Esophagus muscularis mucosa (tissue), 4 donors: ENCODE results near the gene PRMT9.

Source experiments
- EP300 ChIP-seq: sonication (generic); formaldehyde crosslinking; IDR thresholded peaks from one replicate; pipeline ENCODE4 v1.6.1; 2017; ENCODE audit warnings: antibody characterized with exemption
- POLR2A ChIP-seq: fragments of 450-650 bp; IDR thresholded peaks from one replicate; pipeline ENCODE4 v1.6.1; 2017; ENCODE audit warnings: antibody characterized with exemption, moderate library complexity, mild to moderate bottlenecking, low read depth
- TF ChIP-seq, protein P1 (sequence below), 3 experiments: fragments of 200-600 bp in 2 of 3; fragments of 450-650 bp in 1 of 3; sonication (generic) in 2 of 3; IDR thresholded peaks; one replicate each; pipeline ENCODE4 v1.5.1; 2017 to 2019; ENCODE audit warnings: antibody characterized with exemption in 3 of 3, mild to moderate bottlenecking in 2 of 3, moderate library complexity in 1 of 3

DNA sequence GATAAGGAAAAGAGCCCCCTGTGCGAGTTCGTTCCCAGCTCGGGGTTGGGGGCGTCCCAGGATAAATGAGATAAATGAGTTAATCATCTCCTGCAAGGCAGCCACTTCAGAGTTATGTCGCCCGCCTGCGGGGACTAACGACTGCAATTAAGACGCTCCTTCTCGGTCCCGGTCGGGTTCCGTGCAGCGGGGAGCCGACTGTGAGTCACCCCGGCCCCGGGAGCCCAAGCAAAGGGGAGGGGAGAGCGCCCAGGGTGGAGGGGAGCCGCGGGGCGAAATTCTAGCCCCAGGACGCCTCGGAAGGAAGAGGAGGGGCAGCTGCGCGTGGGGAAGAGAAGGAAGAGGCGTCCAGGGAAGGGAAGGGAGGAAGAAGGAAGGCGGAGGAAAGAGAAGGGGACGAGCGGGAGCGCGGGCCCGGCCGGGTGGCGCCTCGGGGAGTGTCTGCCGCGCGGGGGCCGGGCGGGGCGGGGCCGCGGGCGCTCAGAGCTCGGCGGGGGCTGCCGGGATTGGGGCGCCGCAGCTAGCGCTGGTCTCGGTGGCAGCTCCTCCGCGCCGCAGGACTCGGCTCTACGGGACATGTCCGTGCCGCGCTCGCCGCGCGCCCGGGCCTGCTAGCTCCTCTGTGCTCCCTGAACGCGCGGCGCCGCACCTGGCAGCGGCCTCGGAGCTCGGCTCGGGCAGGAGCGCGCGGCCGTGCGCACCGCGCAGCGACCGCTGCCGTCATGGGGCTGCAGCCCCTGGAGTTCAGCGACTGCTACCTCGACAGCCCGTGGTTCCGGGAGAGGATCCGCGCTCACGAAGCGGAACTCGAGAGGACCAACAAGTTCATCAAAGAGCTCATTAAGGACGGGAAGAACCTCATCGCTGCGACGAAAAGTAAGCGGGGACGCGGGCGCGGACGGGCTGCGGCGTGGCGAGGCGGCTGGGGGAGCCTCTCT, 47.9 kb upstream of the PRMT9 start, which contains the start of gene ARHGAP10:
- TF ChIP-seq, protein P1, sequence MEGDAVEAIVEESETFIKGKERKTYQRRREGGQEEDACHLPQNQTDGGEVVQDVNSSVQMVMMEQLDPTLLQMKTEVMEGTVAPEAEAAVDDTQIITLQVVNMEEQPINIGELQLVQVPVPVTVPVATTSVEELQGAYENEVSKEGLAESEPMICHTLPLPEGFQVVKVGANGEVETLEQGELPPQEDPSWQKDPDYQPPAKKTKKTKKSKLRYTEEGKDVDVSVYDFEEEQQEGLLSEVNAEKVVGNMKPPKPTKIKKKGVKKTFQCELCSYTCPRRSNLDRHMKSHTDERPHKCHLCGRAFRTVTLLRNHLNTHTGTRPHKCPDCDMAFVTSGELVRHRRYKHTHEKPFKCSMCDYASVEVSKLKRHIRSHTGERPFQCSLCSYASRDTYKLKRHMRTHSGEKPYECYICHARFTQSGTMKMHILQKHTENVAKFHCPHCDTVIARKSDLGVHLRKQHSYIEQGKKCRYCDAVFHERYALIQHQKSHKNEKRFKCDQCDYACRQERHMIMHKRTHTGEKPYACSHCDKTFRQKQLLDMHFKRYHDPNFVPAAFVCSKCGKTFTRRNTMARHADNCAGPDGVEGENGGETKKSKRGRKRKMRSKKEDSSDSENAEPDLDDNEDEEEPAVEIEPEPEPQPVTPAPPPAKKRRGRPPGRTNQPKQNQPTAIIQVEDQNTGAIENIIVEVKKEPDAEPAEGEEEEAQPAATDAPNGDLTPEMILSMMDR (IDR thresholded peaks at IDR 0.05) = no peak
- no peak for TF ChIP-seq EP300
- TF ChIP-seq POLR2A = peak; percentile 40
